DOHH2 (cell line): ENCODE data around the gene TOGARAM2.

Experiments
- H3F3A ChIP-seq: fragments of 200-600 bp; sonication (generic), shearing (Covaris generic); 2 replicates; pipeline ENCODE4 v1.6.0; 2016; ENCODE audit warnings: antibody characterized with exemption, mild to moderate bottlenecking; ENCODE audit not compliant: control insufficient read depth, insufficient read depth
- H3K27ac ChIP-seq: fragments of 200-600 bp; sonication (generic); 2 replicates; pipeline ENCODE4 v1.5.1; 2014; ENCODE audit warnings: low read depth, mild to moderate bottlenecking, low read length, moderate library complexity
- H3K27me3 ChIP-seq: fragments of 200-600 bp; sonication (generic); 2 replicates; pipeline ENCODE4 v1.6.1; 2014; ENCODE audit warnings: mild to moderate bottlenecking, low read length, mixed read lengths; ENCODE audit not compliant: control insufficient read depth
- H3K36me3 ChIP-seq: fragments of 200-600 bp; sonication (generic); 2 replicates; pipeline ENCODE4 v1.6.1; 2014; ENCODE audit warnings: mild to moderate bottlenecking, low read length, moderate library complexity, mixed read lengths; ENCODE audit not compliant: control insufficient read depth
- H3K4me1 ChIP-seq: fragments of 200-600 bp; sonication (generic); 2 replicates; pipeline ENCODE4 v1.6.1; 2014; ENCODE audit warnings: mild to moderate bottlenecking, low read length, mixed read lengths; ENCODE audit not compliant: control insufficient read depth
- H3K4me2 ChIP-seq: fragments of 200-600 bp; sonication (generic); 2 replicates; pipeline ENCODE4 v1.6.0; 2014; ENCODE audit warnings: mild to moderate bottlenecking, low read length, moderate library complexity
- H3K4me3 ChIP-seq: fragments of 200-600 bp; sonication (generic); 2 replicates; pipeline ENCODE4 v1.5.1; 2014; ENCODE audit warnings: mild to moderate bottlenecking, low read length, mixed read lengths
- H3K79me2 ChIP-seq: fragments of 200-600 bp; sonication (generic); 2 replicates; pipeline ENCODE4 v1.6.1; 2014; ENCODE audit warnings: mild to moderate bottlenecking, low read length, mixed read lengths; ENCODE audit not compliant: control insufficient read depth
- H3K9me2 ChIP-seq: fragments of 200-600 bp; sonication (generic); replicated peaks from 2 replicates; pipeline ENCODE4 v1.6.1; 2014; ENCODE audit warnings: mild to moderate bottlenecking, low read length, mixed read lengths; ENCODE audit not compliant: control insufficient read depth
- H3K9me3 ChIP-seq: fragments of 200-600 bp; sonication (generic); 2 replicates; pipeline ENCODE4 v1.6.1; 2014; ENCODE audit warnings: antibody characterized with exemption, low read length, mixed read lengths; ENCODE audit not compliant: control insufficient read depth, insufficient read depth
- H4K20me1 ChIP-seq: fragments of 200-600 bp; sonication (generic); 2 replicates; pipeline ENCODE4 v1.6.0; 2014; ENCODE audit warnings: low read depth, mild to moderate bottlenecking, antibody characterized with exemption, low read length, moderate library complexity; ENCODE audit not compliant: control insufficient read depth, insufficient read depth
- EZH2phosphoT487 ChIP-seq: fragments of 200-600 bp; sonication (generic); IDR thresholded peaks from 2 replicates; pipeline ENCODE4 v1.6.1; 2017; ENCODE audit warnings: borderline replicate concordance, mild to moderate bottlenecking, antibody characterized with exemption, low read length, moderate library complexity, mixed read lengths
- TF ChIP-seq, protein P1 (sequence below): fragments of 200-600 bp; sonication (generic); IDR thresholded peaks from one replicate; pipeline ENCODE4 v1.5.1; 2014; ENCODE audit warnings: antibody characterized with exemption, mild to moderate bottlenecking, low read depth, low read length; ENCODE audit not compliant: poor library complexity, severe bottlenecking

TOGARAM2 gene

DNA sequence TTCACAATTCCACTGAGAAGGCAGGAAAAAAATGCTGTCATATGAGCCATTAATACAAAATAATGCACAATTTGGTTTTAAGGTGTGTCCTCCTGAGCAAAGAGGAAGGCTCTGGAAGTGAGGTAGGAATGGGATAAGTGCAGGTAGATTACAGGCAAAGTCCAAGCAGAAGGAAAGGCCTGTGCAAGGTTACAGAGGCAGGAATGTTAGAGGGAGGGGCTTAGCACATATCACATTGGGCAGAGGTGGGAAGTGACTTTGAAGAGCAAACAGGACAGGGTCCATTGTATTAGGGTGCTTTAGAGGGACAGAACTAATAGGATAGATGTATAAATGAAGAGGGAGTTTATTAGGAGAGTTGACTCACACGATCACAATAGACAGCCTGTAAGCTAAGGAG is 119.5 kb downstream of the TOGARAM2 start:
- H3F3A ChIP-seq = no peaks in the 10 kb centered on the region
- H3K79me2 ChIP-seq = no peaks in the 10 kb centered on the region
- H3K9me3 ChIP-seq = no peaks in the 10 kb centered on the region
- TF ChIP-seq, protein P1, sequence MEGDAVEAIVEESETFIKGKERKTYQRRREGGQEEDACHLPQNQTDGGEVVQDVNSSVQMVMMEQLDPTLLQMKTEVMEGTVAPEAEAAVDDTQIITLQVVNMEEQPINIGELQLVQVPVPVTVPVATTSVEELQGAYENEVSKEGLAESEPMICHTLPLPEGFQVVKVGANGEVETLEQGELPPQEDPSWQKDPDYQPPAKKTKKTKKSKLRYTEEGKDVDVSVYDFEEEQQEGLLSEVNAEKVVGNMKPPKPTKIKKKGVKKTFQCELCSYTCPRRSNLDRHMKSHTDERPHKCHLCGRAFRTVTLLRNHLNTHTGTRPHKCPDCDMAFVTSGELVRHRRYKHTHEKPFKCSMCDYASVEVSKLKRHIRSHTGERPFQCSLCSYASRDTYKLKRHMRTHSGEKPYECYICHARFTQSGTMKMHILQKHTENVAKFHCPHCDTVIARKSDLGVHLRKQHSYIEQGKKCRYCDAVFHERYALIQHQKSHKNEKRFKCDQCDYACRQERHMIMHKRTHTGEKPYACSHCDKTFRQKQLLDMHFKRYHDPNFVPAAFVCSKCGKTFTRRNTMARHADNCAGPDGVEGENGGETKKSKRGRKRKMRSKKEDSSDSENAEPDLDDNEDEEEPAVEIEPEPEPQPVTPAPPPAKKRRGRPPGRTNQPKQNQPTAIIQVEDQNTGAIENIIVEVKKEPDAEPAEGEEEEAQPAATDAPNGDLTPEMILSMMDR = no peak
- TF ChIP-seq EZH2phosphoT487 = no peak
- no peaks in the 10 kb centered on the region for H3K9me2 ChIP-seq
- H3K4me1 ChIP-seq = no peaks in the 10 kb centered on the region
- no peak overlapping the region for H3K4me3 ChIP-seq
- H3K27me3 ChIP-seq = peaks cover 7% of the 10 kb centered on the region; the same call in 1 of the 2 replicates
- H4K20me1 ChIP-seq = no peaks in the 10 kb centered on the region
- no peak overlapping the region for H3K4me2 ChIP-seq
- H3K27ac ChIP-seq = no peak overlapping the region
- H3K36me3 ChIP-seq = no peaks in the 10 kb centered on the region
